ENCODE data around the gene GLUL. TPM values are rescaled to one million over a fixed set of nuclear protein-coding genes. Genes with fewer than 3 reads are reported as not detected.

Gene GLUL
- total RNA-seq, 4 donors from 2014 or later = 2,071 to 4,011 (median 3,051) TPM

DNA sequence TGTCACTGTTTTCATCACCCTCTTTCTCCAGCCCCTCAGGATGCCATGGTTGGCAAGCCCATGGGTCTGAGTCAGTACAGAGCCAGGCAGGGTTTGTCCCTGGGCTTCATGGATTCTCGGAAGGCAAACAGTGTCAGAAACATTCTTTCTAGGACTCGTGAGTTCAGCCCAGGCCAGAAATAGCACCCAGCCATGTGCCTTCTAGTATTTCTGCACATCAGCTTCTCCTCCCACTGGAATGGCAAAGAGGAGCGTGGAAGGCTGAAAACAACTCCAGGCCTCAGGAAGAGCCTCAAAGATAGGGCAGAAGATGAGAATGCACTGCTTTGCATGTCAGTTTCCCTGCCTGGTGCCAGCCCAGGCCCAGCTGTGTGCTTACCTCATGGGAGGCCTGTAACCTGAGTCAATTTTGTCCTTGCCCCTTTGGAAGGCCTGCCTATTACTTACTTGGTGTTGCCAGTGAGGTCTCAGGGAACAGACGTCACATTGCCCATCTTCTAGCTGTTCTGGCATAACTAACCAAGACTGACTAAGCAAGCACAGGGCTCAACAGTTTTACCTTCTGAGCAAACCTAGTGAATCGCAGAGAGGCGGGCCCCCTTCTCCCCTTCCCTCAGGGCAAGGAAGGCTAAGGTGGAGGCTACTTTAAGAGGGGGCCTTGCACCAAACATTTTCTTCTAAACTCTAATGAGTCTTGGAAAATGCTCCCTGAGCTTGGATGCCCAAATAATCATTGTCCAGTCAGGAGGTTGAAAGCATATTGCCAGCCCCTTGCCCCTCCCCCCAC, 42.4 kb downstream of the GLUL start:
- Histone ChIP-seq H3K27me3 (no peaks in the 10 kb centered on the region), H3K4me1 (peaks cover 17 to 55% (median 49%) of the 10 kb centered on the region in 4 donors), H3K36me3 (no peaks in the 10 kb centered on the region), H3K4me3 (no peak overlapping the region), H3K27ac (replicated peaks in 1 of 4) (peak overlapping the region; percentile 79 to 83 (median 80)), H3K9me3 (no peaks in the 10 kb centered on the region)
- no peak for TF ChIP-seq POLR2A (IDR thresholded peaks at IDR 0.05; ENCODE audit: low read depth)
- peak; percentile 93 for TF ChIP-seq EP300 (IDR thresholded peaks at IDR 0.05)
- TF ChIP-seq POLR2AphosphoS5 (IDR thresholded peaks at IDR 0.05) = peak; percentile 86
- TF ChIP-seq, protein P1, sequence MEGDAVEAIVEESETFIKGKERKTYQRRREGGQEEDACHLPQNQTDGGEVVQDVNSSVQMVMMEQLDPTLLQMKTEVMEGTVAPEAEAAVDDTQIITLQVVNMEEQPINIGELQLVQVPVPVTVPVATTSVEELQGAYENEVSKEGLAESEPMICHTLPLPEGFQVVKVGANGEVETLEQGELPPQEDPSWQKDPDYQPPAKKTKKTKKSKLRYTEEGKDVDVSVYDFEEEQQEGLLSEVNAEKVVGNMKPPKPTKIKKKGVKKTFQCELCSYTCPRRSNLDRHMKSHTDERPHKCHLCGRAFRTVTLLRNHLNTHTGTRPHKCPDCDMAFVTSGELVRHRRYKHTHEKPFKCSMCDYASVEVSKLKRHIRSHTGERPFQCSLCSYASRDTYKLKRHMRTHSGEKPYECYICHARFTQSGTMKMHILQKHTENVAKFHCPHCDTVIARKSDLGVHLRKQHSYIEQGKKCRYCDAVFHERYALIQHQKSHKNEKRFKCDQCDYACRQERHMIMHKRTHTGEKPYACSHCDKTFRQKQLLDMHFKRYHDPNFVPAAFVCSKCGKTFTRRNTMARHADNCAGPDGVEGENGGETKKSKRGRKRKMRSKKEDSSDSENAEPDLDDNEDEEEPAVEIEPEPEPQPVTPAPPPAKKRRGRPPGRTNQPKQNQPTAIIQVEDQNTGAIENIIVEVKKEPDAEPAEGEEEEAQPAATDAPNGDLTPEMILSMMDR (IDR thresholded peaks at IDR 0.05) = no peak
- intact Hi-C loops (cut with DNase I) = loop anchor here (2.0 to 5.0 kb wide), 2 partner anchors 33 to 58 kb away; no protein-coding TSS in a partner anchor
- WGBS = 68% methylated on average over 4 of the region's 6 CpGs
- DNase-seq (ENCODE audit: extremely low spot score) = no peak

GRCh38 chr1:182347019-182347418, 44.6 kb downstream of the GLUL start:
- TF ChIP-seq POLR2A (IDR thresholded peaks at IDR 0.05; ENCODE audit: low read depth) (no peak), EP300 (IDR thresholded peaks at IDR 0.05) (no peak), POLR2AphosphoS5 (IDR thresholded peaks at IDR 0.05) (no peak)
- Histone ChIP-seq H3K36me3 (no peaks in the 10 kb centered on the region), H3K27ac (replicated peaks in 1 of 4) (no peak overlapping the region), H3K27me3 (no peaks in the 10 kb centered on the region), H3K4me3 (no peak overlapping the region), H3K4me1 (peaks cover 17 to 43% (median 40%) of the 10 kb centered on the region in 4 donors), H3K9me3 (no peaks in the 10 kb centered on the region)
- DNase-seq (ENCODE audit: extremely low spot score) = no peak
- intact Hi-C loops (cut with DNase I) = loop anchor here (5.0 kb wide), 1 partner anchor 35 kb away; no protein-coding TSS in a partner anchor
- WGBS = 95% methylated on average over 5 of the region's 5 CpGs

GRCh38 chr1:182340233-182341058, 51.1 kb downstream of the GLUL start:
- DNase-seq (ENCODE audit: extremely low spot score) = no peak
- Histone ChIP-seq H3K4me3 (no peak overlapping the region), H3K4me1 (peaks cover 0 to 9% (median 4%) of the 10 kb centered on the region in 4 donors), H3K36me3 (no peaks in the 10 kb centered on the region), H3K27me3 (no peaks in the 10 kb centered on the region), H3K9me3 (no peaks in the 10 kb centered on the region), H3K27ac (replicated peaks in 1 of 4) (no peak overlapping the region)
- intact Hi-C loops (cut with DNase I) = no loop called here
- 82% methylated on average over 10 of the region's 10 CpGs for WGBS
- TF ChIP-seq POLR2AphosphoS5 (IDR thresholded peaks at IDR 0.05) = no peak
- no peak for TF ChIP-seq POLR2A (IDR thresholded peaks at IDR 0.05; ENCODE audit: low read depth)
- no peak for TF ChIP-seq EP300 (IDR thresholded peaks at IDR 0.05)
- TF ChIP-seq, protein P1 (IDR thresholded peaks at IDR 0.05) = no peak

DNA sequence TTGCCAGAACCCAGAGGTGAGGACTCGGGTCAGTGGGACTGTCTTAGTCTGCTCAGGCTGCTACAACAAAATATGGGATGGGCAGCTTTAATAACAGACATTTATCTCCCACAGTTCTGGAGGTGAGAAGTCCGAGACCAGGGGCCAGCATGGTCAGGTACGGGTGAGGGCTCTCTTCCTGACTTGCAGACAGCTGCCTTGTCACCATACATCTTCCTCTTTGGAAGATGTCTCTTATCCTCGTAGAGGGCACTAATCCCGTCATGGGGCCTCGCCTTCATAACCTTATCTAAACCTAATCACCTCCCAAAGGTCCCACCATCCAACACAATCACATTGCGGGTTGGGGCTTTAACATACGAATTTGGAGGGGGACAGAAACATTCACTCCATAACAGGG, 51.9 kb downstream of the GLUL start:
- TF ChIP-seq EP300 (IDR thresholded peaks at IDR 0.05) (no peak), POLR2A (IDR thresholded peaks at IDR 0.05; ENCODE audit: low read depth) (no peak), POLR2AphosphoS5 (IDR thresholded peaks at IDR 0.05) (no peak)
- TF ChIP-seq, protein P1 (IDR thresholded peaks at IDR 0.05) = no peak
- Histone ChIP-seq H3K4me1 (peaks cover 0 to 9% (median 4%) of the 10 kb centered on the region in 4 donors), H3K9me3 (no peaks in the 10 kb centered on the region), H3K27ac (replicated peaks in 1 of 4) (no peak overlapping the region), H3K27me3 (no peaks in the 10 kb centered on the region), H3K36me3 (no peaks in the 10 kb centered on the region), H3K4me3 (no peak overlapping the region)
- intact Hi-C loops (cut with DNase I) = no loop called here
- DNase-seq (ENCODE audit: extremely low spot score) = no peak
- WGBS = 98% methylated on average over 8 of the region's 8 CpGs
